T1000 (cell line): ENCODE measurements around the gene HNRNPL.

Source experiments
- DNase-seq: peaks from one replicate; lab custom pipeline; 2025; ENCODE audit warnings: mixed read lengths; lab: John Stamatoyannopoulos, UW

HNRNPL gene

DNA sequence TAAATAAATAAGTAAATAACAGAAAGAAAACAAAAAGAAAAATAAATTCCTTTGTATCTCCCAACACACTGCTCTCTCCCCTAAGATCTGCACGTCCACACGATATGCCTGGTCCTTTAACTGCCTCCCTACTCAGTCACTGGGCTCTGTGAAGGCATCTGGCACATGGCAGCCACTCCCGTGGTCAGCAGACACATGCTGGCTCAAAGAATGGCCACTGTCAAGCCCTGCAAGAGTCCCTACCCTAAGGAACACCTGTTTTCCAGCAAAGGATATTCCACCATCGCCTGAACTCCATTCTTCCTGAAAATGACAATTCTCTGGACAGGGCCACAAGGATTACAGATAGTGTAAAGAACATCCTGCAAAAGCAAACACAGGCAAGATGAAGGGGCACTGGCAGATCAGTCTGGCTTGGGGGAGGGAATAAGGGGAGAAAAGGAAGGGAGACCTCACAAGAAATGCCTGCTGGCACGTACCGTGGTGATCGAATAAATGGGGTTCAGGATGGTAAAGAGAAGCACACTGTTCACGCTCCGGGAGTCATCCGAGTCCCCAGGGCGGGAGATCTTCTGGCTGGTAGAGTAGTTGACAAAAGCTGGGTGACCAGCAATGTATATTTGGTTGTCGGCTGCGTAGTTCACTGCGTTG lies 4.3 kb downstream of the HNRNPL start:
- DNase-seq: no peak

DNA sequence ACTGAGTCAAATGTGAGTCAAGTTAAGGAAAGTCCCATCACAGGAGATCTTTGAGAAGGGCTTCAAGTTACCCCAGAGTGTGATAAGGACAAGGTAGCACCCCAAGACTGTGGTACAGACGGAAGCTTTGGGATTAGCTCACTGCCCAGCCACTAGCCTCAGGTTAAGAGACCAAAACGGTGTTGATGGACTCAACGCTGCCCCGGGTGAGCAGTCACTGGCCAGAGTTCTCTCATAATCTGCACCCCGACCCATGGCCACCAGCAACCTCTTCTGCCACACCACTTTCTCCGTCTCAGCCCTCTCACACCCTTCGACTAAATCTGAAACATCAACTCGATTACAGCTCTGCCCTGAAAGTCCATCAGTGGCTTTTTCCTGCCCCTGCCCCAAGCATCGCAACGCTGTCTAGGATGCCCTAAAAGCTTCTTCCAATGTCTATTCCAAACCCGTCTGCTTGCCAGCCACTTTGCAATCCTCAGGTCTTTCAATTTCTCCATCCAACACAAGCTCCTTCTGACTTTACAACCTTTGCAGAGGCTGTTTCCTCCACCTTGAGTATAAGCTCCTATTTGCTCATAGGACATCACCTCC lies 5.6 kb downstream of the HNRNPL start:
- DNase-seq: no peak

DNA sequence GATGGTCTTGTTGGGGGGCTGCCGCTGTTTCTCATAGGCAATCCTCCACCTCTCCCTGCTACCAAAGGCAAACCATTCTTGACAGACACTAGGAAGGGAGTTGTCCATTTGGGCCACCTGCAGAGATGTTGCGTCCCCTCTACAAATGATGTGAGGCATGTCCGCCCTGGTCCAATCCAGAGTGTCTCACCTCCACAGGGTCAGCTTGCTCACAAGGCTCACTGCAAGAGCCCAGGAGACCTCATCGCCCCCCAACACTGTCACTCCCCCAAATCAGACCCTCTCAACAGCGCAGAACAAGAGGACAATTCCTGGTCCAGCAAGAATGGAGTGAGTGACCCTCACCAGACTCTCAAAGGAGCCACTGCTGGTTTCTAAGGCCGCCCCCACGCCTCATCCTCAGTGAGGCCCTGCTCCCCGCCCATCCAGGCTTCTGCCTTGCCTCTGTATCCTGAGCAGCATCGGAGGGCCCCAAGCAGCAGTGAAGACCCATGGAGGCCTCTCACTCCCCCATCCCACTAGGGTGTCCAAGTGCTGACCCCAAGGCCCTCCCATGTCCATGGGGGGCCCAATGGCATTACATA lies 6.5 kb downstream of the HNRNPL start:
- DNase-seq: no peak

DNA sequence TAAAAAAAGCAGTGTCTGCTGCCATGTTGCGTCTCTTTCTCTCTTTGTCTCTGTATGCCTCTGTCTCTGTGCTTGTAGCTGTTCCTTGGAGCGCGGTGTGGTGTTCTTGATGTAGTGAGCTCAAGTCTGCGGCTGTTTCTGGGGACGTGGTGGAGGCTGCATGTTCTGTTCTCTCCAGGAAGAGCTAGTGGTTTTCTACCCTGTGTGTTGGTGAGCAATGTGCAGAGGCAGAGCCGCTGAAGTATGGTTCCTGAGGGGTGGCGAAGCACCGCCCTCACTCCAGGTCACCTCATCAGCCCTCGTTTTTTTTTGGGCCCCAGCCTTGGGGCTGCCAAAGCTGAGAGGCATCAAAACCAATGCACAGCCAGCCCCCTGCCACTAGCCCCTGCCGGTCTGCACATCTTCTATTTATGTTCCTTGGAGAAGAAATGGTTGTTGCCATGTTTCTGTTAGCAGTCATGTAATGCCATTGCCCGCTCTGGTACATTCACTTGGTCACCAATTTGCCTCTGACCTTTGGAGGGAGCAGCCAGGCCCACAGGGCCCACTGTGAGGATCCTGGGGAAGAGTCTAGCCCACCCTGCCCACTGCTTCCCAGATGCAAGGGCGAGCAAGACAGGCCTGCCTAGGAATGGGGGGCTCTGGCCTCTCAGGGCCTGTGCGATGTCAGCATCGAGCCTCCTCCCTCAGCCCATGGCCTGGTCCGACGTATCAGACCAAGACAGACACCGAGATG lies 7.2 kb downstream of the HNRNPL start:
- DNase-seq: no peak

DNA sequence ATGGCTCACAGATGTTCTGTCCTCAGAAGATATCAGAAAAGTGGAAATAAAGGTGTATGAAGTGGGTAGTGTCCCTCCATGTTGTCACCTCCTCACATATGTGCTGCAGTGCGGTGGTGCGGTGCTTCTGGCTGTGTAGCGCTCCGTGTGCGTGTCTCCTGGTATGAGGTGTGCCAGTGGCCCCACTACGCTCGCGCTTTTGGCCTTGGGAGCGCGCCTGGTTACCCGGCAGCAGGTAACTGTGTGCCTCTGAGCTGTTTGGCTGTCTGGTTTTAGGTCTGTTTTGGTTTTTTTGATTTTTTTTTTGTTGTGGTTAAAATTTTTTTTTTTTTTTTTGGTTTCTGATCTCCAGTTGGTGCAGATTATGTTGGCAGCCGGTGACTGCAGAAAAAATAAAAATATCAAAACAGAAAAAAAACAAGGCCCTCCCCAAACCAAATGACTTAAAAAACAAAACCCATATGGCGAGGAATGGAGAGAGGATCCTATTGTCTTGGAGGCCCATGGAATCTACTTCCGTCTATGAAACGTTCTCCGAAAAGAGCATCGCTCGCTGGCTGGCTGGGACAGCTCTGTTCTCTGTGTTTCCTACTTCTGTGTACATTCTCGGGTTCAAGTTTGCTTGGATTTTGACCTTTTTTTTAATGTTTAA lies 7.9 kb downstream of the HNRNPL start:
- no peak for DNase-seq

DNA sequence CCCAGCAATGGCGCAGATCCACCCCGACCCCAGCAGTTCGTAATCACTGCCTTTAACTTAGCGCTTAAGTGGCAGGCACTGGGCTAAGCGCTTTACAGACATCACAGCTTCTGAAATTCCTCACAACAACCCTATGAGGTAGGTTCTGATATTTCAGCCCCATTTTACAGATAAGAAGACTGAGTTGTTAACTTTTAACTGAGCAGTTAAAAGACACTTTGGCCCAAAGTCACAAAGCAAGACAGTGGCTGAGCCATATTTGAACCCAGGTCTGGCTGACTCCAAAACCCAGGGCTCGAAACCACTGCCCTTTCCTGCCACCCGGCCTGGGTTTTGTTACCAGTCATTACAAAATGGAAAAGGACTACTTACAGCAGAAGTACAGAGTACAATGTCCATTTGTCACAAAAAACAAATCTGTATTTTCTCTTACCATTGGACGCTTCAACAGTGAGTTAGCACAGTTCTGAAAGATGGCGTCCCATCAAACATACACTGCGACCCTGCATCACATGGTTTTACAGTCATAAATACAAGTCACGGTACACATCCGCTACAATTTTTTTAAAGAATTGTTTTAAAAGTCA lies 8.5 kb downstream of the HNRNPL start:
- no peak for DNase-seq

DNA sequence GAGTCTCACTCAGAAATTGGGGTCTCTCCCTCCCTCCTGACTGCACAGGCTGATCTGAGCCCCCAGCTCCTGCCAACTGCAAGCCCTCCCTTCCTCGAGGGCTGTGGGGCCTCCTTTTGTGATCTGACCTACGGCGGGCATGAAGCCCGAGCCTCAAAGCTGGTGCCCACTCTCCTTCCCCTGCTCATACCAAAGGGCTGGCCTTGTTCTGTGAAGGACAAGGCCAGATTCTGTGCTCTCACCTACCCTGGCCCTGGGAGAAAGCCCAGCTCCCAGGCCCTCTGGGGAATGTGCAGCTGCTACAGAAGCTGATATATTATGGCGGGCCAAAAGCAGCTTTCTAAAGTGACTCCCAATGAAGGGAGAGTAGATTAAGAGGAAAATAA lies 9.2 kb downstream of the HNRNPL start:
- DNase-seq: no peak

DNA sequence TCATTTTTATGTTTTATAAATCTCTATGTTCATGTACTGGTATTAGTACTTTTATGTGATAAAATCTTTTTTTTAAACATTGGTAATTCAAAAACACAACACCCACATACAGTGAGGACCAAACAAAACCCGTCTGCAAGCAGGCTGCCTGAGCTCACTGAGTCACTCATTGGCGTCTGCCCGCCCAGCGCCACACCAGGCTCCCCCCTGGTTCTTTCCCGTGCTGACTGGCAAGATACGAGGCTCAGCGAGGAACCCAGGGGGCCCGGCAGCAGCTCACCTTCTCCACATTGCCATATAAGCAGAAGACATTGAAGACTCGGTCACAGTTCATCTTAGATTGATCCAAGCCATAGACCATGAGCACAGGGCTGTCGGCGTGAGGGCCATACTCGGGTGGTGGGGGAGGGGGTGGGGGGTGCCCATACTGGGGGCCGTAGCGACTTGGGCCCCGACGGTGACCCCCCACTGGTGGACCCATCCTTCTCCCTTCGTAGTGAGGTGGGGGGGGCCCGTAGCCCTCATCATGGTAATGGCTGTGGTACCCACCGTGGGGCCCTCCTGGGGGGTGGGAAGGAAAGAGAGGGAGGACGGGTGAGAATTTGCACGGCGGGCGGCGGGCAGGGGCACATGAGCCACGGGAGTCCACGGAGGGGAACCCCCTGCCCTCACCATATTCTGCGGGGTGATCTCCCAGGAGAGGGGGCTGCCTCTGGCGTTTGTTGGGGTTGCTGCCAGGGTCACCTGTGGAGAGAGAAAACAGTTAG lies 9.8 kb downstream of the HNRNPL start:
- DNase-seq: no peak

DNA sequence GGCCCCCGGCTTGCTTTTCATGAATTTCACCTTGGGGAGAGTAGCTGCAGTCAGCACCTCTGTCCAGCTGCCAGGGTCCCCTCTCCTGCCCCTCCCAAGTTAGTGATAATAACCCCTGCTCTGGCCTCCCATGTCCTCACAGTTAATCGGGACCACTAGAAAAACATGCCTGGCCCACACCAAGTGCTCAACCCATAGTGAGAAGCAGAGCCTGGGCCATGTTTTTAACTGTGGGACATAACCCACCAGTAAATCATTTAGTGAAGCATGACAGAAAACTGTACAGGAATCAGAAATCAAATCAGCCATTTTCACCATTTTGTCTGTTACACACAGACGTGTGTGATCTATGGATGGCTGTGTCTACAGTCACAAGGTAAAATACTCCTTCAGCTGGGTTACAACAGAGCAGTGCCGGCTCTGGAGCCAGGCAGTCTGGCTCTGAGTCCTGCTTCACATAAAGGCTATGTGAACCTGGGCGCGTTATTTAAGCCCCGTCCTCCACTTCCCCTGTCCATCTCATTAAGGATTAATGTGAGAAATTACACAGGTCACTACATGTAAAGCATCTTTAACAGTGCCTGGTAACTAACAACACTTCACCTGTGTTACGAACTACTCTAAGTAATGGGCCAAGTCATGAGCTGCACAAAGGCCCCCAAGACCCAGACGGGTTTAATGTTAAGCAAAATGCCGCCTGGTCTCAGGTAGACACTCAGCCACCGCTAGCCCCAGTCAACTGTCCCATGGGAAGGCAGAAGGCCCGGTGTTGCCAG lies 10.6 kb downstream of the HNRNPL start:
- DNase-seq: no peak

DNA sequence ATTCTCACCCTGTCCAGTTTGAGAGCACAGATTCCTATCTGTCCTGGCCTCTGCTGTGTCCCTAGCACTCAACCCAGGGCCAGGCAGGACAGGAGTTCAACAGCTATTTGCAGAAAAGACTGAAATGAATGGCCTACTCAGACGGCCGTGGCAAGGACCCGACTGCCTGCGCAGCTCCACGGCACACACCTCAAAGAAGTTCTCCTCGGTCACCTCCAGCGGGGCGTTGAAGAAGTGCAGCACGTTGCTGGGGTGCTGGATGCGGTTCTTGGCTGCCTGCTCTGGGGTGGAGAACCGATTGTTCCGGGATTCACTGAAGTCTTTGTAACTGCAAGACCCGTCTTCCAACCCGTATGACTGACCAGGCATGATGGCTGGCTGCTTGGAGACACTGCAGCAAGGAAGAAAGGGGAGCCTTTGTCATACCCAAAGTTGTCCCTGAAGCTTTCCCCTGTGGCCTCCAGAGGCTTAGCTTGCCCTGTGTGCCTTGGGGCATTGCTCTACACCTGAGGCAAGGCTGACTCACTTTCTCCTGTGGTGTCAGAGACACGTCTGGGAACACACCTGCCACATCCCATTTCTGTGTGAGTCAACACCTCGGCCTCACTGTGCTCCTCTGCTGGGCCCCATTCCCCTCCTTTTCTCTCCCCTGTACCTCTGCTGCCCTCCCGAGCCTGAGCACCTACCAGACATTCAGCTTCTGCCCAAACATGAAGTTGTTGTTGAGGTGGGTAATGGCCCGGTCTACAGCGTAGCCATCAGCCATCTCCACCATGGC lies 11.4 kb downstream of the HNRNPL start:
- no peak for DNase-seq

DNA sequence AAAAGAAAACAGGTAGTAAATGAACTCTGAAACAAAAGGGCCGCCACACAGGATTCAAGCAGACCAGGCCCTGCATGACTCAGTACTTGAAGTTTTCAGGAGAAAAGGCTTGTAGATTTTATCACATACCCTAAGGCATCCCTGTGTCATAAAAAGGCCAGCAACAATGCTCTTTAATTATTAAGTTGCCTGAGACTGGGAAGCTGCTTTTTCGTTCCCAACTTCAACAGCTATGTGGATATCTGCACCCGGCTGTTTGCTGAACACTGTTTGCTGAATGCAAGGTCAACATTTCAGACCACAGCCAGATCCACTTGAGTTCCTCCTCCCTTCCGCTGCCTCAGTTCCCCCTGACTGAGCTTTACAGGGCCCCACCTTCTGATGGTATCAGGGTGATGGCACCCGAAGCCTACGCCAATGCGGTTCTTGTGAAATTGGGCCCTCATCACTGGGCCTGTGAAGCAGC lies 12.1 kb downstream of the HNRNPL start:
- DNase-seq: peak; percentile 25

DNA sequence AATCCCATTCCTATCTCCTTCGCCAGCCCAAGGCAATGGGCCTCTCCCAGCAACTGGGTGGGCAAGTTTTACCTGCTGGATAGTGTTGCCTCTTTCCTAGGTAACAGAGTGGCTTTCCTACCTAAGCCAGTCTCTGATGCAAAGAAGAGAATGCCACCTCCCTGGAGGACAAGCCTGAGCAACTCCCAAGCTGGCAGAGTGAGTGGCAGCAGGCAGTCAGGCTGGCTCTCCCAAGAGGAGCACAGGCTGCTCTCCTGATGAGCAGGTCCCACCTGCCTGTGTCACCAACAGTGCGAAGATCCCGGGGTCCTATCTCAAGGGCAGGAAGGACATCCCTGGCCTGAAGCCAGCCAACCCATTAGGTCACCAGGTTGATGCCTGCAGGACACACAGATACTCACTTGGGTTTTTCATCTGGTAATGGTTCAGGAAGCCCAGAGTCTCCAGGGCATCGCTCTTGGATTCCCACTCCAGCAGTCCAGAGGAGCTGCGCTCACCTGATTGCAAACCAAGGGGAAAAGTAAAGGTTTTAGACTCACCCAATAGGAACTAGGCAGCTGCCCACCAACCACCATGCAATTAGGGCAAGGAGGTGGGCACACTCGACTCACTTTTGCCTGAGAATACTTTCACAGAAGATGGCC lies 12.7 kb downstream of the HNRNPL start:
- DNase-seq: no peak

DNA sequence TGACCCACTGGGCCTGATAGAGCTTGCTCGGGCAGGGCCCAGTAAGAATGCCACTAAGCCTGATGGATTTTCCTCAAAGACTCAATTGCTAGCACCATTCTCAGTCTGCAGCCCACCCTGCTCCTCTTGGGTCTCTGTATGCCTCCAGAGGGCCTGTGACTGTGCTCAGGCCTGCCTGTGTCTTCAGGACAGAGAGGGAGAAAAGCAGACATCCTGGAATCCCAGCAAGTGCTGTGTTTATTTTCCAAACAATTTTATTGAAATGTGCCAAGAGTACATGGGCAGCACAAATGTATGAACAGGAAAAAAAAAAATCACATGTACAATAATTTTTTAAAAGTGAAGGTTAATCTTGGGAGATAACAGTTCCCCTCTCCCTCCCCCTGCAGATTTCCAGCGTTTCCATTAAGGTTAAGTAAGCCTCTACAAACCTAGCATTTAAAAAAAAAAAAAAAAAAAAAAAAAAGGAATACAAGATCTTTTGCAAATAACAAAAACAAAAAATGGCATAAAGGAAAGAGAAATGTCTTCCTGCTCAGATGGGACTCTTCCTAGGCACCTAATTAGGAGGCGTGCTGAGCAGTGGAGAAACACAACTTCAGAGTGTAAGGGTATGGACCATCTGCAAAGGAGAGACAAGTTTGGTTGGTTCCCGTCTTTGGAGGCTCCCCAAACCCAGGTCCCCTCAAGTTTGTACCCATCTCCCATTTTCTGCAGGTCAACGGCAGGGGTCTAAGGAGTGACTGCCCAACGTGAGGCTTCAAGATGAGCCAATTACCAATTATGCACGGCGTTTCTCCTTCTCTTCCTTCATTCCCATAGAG lies 13.4 kb downstream of the HNRNPL start:
- DNase-seq: no peak

DNA sequence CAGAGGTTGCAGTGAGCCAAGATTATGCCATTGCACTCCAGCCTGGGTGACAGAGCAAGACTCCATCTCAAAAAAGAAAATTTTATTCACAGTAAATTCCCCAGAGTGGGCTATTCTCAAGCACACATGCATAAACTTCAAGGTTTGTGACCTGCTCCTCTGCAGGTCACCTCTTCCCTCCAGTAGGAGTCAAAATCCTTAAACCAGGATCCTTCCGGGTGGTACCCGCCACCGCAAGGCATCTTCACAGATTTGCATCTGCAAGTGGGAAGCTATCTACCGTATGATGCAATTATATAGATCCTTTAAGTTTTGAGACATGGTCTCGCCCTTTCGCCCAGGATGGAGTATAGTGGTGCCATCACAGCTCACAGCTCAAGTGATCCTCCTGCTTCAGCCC lies 15.2 kb downstream of the HNRNPL start:
- DNase-seq: no peak

DNA sequence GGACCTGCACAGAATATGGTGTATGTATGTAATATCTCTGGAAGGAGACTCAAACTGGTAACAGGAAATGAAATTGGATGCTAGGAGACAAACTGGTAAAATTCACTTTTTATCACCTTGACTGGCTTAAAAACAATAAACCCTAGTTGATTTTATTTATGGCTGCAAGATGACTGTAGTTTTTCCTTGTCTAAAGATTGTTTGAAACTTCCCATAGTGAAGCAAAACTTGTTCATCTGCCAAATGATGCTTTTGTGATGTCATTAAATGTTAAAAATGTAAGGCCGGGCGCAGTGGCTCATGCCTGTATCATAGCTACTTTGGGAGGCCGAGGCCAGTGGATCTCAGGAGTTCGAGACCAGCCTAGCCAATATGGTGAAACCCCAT lies 15.7 kb downstream of the HNRNPL start:
- DNase-seq: no peak

DNA sequence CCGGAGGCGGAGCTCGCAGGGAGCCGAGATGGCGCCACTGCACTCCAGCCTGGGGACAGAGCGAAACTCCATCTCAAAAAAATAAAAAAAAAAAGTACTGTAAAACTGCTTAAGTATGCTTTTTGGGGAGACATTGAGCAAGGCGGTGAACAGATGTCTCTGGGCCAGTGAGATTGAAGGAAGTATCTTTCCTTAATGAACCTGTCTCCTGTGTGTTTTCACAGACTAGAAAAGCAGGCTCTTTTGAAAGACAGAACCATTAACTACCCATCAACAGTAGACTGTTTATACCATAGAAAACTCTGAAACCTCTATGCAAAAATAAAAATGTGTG lies 16.7 kb downstream of the HNRNPL start:
- no peak for DNase-seq

DNA sequence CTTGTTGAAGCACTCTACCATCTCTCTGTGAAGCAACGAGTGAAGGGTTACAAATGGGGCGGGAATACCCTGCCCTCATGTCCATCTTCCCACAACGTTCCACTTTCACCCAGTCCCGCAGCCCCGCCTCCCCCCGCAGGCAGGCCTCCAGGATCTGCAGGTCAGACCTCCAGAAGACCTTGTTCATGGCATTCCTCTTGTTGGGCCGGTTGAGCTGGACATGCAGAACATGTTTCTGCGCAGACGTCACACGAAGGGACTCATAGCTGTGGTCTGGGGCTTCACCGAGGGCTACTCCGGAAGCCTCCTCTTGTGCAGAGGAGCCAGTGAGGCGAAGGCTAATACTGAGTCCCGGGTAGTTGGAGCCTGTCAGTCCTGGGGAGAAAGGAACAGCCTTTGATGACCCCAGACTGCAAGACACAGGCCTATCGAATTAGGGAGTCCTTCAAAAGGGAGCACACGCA lies 18.6 kb downstream of the HNRNPL start:
- DNase-seq: peak; percentile 50

DNA sequence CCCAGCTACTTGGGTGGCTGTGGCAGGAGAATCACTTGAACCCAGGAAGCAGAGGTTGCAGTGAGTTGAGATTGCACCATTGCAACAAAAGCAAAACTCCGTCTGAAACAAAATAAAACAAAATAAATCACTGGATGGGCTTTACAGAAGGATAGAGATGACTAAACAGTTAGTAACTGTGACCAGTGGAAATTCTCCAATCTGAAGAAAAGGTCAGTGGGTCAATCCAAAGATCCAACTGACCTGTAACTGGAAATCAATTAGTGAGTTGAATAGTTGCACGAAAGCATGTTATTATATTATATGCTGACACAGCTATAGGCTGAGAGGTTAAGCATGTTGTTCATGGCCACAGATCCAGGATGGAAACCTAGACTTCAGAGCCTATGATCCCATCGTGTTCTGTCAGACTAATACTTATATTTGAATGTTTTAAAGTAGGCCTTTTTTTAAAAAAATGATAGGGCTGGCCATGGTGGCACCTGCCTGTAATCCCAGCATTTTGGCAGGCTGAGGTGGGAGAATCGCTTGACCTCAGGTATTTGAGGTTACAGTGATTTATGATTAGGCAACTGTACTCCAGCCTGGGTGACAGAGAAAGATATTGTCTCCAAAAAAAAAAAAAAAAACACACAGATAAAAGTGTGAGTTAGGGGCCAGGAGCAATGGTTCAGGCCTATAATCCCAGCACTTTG lies 19.6 kb downstream of the HNRNPL start:
- no peak for DNase-seq
